ENCODE data around the gene PRAC2.

GRCh38 chr17:48676963-48677558 lies 45.9 kb upstream of the PRAC2 start:
- TF ChIP-seq EP300 (IDR thresholded peaks at IDR 0.05) (no peak), CTCF (IDR thresholded peaks at IDR 0.05) (no peak), POLR2A (IDR thresholded peaks at IDR 0.05) (no peak), POLR2AphosphoS5 (IDR thresholded peaks at IDR 0.05) (no peak)

All from suprapubic skin (tissue), 4 donors.